Endothelial cell (in vitro differentiated cells): ENCODE results near the gene GPR18. TPM values are rescaled to one million over a fixed set of nuclear protein-coding genes. Genes with fewer than 3 reads are reported as not detected.
A peak's percentile ranks its signal among the peaks of the same experiment; 100 is the strongest.

ENCODE experiments used
- DNase-seq: peaks from one replicate; pipeline ENCODE4 v3.0.0; 2021; ENCODE audit warnings: low spot score
- H3K27ac Mint-ChIP-seq: one replicate; pipeline ENCODE4 v1.8.0; 2021; ENCODE audit warnings: mixed read lengths, inconsistent platforms; ENCODE audit not compliant: unreplicated experiment
- H3K27me3 Mint-ChIP-seq: one replicate; pipeline ENCODE4 v1.8.0; 2021; ENCODE audit warnings: mild to moderate bottlenecking, moderate library complexity, mixed read lengths, inconsistent platforms; ENCODE audit not compliant: unreplicated experiment
- H3K36me3 Mint-ChIP-seq: one replicate; pipeline ENCODE4 v1.8.0; 2021; ENCODE audit warnings: mild to moderate bottlenecking, low read depth, mixed read lengths, inconsistent platforms; ENCODE audit not compliant: unreplicated experiment
- H3K4me1 Mint-ChIP-seq: one replicate; pipeline ENCODE4 v1.8.0; 2021; ENCODE audit warnings: mild to moderate bottlenecking, mixed read lengths, inconsistent platforms; ENCODE audit not compliant: unreplicated experiment
- H3K4me3 Mint-ChIP-seq: one replicate; pipeline ENCODE4 v1.8.0; 2021; ENCODE audit warnings: mild to moderate bottlenecking, mixed read lengths, inconsistent platforms; ENCODE audit not compliant: unreplicated experiment
- H3K9me3 Mint-ChIP-seq: one replicate; pipeline ENCODE4 v1.8.0; 2021; ENCODE audit warnings: mixed read lengths, inconsistent platforms; ENCODE audit not compliant: unreplicated experiment
- total RNA-seq: library from RNA; stranded (reverse); fragmentation: NEBNext Ultra II Directional; extraction: Animal tissue kit (Norgen Biotek cat#: 25700); gene quantifications from one replicate; pipeline ENCODE4 v1.2.1, GENCODE V29; 2021; ENCODE audit not compliant: unreplicated experiment
- TF ChIP-seq, protein P1 (sequence below): fragments of 200-600 bp; sonication (generic); IDR thresholded peaks from one replicate; pipeline ENCODE4 v1.5.0; 2021; ENCODE audit warnings: antibody characterized with exemption; ENCODE audit not compliant: unreplicated experiment

GPR18 gene
- total RNA-seq, 1 donor from 2014 or later, result not detected

DNA sequence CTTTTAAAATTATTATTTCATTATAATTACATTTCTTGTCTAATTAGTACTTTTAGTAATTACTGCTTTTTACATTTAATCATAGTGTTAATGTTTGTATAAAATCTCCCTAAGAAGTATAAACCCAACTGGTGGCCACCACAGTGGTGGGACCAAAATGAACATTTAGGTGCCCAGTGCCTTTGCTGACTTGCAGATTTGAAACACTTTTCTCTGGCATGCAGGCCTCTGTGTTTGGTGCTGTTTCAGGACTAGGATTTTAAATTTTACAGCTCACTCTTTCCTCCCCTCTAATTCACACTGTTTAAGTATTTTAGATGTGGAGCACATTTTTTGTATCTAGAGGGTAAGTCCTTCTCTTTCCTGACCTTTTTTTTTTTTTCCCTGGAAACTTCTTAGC is 40.1 kb downstream of the GPR18 start:
- no peak overlapping the region for H3K4me3 Mint-ChIP-seq
- no peaks in the 10 kb centered on the region for H3K4me1 Mint-ChIP-seq
- no peaks in the 10 kb centered on the region for H3K9me3 Mint-ChIP-seq
- TF ChIP-seq, protein P1, sequence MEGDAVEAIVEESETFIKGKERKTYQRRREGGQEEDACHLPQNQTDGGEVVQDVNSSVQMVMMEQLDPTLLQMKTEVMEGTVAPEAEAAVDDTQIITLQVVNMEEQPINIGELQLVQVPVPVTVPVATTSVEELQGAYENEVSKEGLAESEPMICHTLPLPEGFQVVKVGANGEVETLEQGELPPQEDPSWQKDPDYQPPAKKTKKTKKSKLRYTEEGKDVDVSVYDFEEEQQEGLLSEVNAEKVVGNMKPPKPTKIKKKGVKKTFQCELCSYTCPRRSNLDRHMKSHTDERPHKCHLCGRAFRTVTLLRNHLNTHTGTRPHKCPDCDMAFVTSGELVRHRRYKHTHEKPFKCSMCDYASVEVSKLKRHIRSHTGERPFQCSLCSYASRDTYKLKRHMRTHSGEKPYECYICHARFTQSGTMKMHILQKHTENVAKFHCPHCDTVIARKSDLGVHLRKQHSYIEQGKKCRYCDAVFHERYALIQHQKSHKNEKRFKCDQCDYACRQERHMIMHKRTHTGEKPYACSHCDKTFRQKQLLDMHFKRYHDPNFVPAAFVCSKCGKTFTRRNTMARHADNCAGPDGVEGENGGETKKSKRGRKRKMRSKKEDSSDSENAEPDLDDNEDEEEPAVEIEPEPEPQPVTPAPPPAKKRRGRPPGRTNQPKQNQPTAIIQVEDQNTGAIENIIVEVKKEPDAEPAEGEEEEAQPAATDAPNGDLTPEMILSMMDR, result no peak
- no peaks in the 10 kb centered on the region for H3K27me3 Mint-ChIP-seq
- DNase-seq, result no peak
- no peak overlapping the region for H3K27ac Mint-ChIP-seq
- no peaks in the 10 kb centered on the region for H3K36me3 Mint-ChIP-seq

- H3K4me3 Mint-ChIP-seq, result peak overlapping the region; percentile 35
Measured at GRCh38 chr13:99217461-99218110, 40.6 kb downstream of the GPR18 start.

DNA sequence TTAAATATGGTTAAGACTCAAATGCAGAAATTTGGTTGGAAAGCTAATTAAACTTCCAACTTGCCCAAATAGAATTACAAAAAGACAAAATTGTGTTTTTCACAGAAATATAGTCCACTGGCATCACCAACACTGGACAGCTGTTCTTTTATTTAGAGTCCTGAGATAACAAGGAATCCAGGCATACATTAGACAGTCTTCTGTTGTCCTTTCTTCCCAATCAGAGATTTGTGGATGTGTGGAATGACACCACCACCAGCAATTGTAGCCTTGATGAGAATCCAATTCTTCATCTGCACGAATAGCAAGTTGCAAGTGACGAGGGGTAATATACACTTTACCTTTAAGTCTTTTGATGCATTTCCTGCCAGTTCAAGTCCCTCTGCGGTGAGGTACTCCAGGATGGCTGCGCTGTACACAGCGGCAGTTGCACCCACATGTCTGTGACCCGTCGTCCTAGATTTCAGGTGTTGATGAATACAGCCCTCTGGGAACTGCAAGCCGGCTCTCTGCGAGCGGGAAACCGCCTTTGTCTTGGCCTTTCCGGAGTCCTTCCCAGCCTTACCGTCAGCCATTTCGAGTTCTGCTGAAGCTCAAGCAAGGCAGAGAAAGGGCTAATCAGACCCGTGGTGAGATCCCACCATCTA is 42.9 kb downstream of the GPR18 start:
- H3K27ac Mint-ChIP-seq, result peak overlapping the region; percentile 61
- H3K4me1 Mint-ChIP-seq, result peaks cover 7% of the 10 kb centered on the region
- DNase-seq, result no peak
- TF ChIP-seq, protein P1, result no peak
- peaks cover 5% of the 10 kb centered on the region for H3K36me3 Mint-ChIP-seq
- H3K4me3 Mint-ChIP-seq, result no peak overlapping the region
- H3K9me3 Mint-ChIP-seq, result no peaks in the 10 kb centered on the region
- no peaks in the 10 kb centered on the region for H3K27me3 Mint-ChIP-seq

More at GRCh38 chr13:99217461-99218110, 40.6 kb downstream of the GPR18 start:
- H3K9me3 Mint-ChIP-seq, result no peaks in the 10 kb centered on the region
- DNase-seq, result no peak
- no peak overlapping the region for H3K27ac Mint-ChIP-seq
- no peaks in the 10 kb centered on the region for H3K36me3 Mint-ChIP-seq
- TF ChIP-seq, protein P1, result no peak
- H3K27me3 Mint-ChIP-seq, result no peaks in the 10 kb centered on the region
- no peaks in the 10 kb centered on the region for H3K4me1 Mint-ChIP-seq

DNA sequence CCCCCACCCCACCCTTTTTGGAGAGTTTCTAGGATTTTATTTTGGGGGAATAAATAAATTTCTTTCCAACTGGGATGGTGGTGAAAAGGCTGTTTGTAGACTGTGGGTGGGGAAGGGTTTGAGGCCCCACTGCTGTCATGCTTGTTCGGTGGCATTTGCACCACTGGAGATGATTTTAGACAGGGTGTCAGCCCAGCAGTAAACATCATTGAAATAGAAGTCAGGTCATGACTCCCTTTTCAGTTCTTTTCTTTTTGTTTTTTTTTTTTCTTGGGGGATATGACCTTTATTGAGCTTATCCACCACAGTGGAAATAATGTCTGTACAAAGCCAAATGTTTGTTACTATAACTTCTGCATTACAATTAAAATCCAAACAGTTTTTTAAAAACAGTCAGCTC is 43.4 kb downstream of the GPR18 start:
- Mint-ChIP-seq H3K4me3 (no peak overlapping the region), H3K27ac (peak overlapping the region; percentile 18)

More for the DNA sequence above, 43.4 kb downstream of the GPR18 start:
- DNase-seq, result no peak
- TF ChIP-seq, protein P1, result no peak
- no peaks in the 10 kb centered on the region for H3K27me3 Mint-ChIP-seq
- peaks cover 7% of the 10 kb centered on the region for H3K4me1 Mint-ChIP-seq
- H3K9me3 Mint-ChIP-seq, result no peaks in the 10 kb centered on the region
- peaks cover 5% of the 10 kb centered on the region for H3K36me3 Mint-ChIP-seq
